Activated CD8-positive, alpha-beta memory T cell treated with anti-CD3 and anti-CD28 coated beads for 4 hours (primary cell): Measurements from ENCODE around the gene PPP6R3.
"Not testable (repeated sequence)": the region's sequence is repeated elsewhere in the genome, so short reads cannot be mapped to it uniquely, and the experiment has no call there.

Source experiments
- DNase-seq, 2 donors: peaks; one replicate each; pipeline ENCODE4 v3.0.0-alpha.2; 2020; ENCODE audit warnings: low read depth in 2 of 2

The PPP6R3 gene

DNA sequence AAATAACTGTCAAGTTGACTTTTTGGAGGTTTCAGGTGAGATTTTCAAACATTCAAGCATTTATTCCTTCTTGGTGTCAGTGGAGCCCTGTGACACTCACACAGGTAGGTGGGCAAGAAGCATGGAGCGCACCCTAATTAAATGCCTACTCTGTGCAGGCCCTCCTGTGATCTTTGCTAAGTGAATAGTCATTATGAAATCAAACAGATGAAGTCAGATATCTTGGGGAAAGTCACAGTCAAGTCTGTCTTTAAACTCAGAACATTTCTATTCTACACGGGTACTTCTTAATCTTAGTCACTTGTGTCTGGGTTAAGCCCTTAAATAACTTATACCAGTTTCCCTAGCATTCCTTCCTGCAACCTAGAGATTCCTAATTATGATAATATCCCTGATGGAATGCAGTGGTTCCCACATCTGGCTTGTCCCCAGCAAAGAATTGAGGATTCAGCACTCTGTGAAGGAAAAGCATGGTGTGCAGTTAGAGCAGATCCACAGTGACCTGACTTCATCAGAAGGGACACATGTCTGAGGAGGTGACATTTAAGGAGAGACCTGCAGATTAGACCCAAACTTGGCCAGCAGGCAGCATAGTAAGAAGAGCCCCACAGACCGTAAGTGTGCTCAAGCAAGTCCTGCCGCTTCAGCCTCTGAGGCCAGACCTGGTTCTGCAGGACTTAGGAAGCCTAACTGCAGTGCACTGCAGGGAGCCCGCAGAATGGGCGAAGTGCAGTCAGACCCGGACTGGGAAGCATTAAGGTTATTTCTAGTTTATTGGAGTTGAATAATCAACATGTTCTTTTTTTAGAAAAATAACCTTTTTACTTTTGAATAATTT lies 138.5 kb downstream of the PPP6R3 start:
- no peak for DNase-seq

GRCh38 chr11:68601147-68601546 lies 140.6 kb downstream of the PPP6R3 start:
- DNase-seq, result no peak

- DNase-seq, result no peak
These were observed 149.2 kb downstream of the PPP6R3 start for GRCh38 chr11:68609761-68610160.

- DNase-seq, result no peak
These were observed 150.0 kb downstream of the PPP6R3 start for GRCh38 chr11:68610452-68611116.

- no peak for DNase-seq
These were observed 155.1 kb downstream of the PPP6R3 start for GRCh38 chr11:68615657-68616056.

DNA sequence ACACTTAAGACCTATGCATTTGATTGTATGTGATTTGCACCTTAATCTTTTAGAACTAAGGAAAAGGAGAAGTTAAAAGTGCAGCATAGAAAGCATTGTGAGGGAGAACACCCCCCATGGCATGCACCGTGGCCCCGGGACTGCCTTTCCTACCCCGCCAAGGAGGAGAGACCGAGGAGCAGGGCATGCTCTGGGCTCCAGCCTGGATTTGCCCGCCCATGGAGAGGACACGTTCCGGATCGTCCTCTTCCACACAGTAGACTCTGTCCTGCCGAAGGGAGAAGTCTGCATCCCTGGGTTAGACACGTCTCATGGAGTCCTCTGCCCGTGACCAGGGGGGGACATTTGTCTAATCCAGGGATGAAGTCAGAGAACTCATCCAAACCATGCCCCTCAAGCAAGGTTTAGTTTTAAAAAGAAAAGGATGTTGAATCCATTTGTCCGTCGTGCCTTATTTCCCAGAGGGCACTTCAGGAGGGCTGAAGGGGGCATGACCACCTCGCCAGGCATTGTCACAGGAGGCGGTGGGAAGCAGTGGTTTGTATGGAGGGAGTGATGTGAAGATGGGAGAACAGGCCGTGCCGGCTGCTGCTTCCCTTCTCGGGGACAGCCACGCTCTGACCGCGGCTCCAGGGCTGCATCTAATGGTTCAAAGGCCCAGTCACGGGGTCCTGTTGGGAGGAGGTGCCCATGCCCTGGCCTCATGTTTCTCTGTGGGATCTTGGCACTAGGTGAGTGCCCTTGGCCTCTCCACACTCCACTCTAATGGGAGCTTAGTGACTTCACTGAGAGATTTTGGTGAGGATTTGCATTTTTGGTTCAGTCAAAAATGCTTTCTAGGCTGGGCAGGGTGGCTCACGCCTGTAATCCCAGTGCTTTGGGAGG lies 157.6 kb downstream of the PPP6R3 start:
- DNase-seq, result no peak

GRCh38 chr11:68621826-68622225 lies 161.3 kb downstream of the PPP6R3 start:
- DNase-seq, result no peak

DNA sequence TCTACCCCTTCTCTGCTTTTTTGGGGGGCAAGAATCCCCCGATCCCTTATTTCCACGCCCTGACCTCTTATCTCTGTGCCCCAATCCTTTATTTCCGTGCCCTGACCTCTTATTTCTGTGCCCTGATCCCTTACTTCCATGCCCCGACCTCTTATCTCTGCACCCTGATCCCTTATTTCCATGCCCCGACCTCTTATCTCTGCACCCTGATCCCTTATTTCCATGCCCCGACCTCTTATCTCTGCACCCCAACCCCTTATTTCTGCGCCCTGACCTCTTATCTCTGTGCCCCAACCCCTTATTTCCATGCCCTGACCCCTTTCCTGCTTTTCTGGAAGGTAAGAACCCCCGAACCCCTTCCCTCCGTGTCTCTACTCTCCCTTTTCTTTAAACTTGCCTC lies 163.2 kb downstream of the PPP6R3 start:
- not testable (repeated sequence) for DNase-seq

DNA sequence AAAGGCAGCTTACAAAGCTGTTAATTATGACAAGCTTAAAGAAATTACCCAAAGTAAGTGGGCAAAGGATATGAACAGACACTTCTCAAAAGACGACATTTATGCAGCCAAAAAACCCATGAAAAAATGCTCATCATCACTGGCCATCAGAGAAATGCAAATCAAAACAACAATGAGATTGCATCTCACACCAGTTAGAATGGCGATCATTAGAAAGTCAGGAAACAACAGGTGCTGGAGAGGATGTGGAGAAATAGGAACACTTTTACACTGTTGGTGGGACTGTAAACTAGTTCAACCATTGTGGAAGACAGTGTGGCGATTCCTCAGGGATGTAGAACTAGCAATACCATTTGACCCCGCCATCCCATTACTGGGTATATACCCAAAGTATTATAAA lies 164.5 kb downstream of the PPP6R3 start:
- DNase-seq, result not testable (repeated sequence)

- DNase-seq, result not testable (repeated sequence)
These were observed 165.7 kb downstream of the PPP6R3 start for GRCh38 chr11:68626236-68626635.

DNA sequence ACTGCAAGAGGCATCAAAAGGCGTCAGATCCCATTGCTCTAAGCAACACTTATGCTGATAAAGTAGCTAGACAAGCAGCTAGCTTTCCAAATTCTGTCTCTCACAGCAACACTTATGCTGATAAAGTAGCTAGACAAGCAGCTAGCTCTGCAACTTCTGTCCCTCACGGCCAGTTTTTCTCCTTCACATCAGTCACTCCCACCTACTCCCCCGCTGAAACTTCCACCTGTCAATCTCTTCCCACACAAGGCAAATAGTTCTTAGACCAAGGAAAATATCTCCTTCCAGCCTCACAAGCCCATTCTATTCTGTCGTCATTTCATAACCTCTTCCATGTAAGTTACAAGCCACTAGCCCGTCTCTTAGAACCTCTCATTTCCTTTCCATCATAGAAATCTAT lies 168.3 kb downstream of the PPP6R3 start:
- DNase-seq, result not testable (repeated sequence)

- not testable (repeated sequence) for DNase-seq
These were observed 171.8 kb downstream of the PPP6R3 start for GRCh38 chr11:68632375-68632774.

- no peak for DNase-seq
These were observed 172.2 kb downstream of the PPP6R3 start for GRCh38 chr11:68632802-68633201.

- not testable (repeated sequence) for DNase-seq
These were observed 174.1 kb downstream of the PPP6R3 start for GRCh38 chr11:68634606-68635005.

DNA sequence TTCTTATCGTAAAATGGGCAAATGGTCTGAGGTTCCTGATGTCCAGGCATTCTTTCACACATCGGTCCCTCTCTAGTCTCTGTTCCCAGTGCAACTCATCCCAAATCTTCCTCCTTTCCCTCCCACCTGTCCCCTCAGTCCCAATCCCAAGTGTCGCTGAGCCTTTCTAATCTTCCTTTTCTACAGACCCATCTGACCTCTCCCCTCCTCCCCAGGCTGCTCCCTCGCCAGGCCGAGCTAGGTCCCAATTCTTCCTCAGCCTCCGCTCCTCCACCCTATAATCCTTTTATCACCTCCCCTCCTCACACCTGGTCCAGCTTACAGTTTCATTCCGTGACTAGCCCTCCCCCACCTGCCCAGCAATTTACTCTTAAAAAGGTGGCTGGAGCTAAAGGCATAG lies 174.6 kb downstream of the PPP6R3 start:
- not testable (repeated sequence) for DNase-seq

DNA sequence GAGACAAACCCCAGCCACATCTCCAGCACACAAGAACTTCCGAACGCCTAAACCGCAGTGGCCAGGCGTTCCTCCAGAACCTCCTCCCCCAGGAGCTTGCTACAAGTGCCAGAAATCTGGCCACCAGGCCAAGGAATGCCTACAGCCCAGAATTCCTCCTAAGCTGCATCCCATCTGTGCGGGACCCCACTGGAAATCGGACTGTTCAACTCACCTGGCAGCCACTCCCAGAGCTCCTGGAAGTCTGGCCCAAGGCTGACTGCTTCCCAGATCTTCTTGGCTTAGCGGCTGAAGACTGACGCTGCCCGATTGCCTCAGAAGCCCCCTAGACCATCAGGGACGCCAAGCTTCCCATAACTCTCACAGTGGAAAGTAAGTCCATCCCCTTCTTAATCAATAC lies 175.3 kb downstream of the PPP6R3 start:
- not testable (repeated sequence) for DNase-seq

GRCh38 chr11:68639322-68639721 lies 178.8 kb downstream of the PPP6R3 start:
- not testable (repeated sequence) for DNase-seq

- DNase-seq, result no peak
These were observed 181.3 kb downstream of the PPP6R3 start for GRCh38 chr11:68641880-68642279.

DNA sequence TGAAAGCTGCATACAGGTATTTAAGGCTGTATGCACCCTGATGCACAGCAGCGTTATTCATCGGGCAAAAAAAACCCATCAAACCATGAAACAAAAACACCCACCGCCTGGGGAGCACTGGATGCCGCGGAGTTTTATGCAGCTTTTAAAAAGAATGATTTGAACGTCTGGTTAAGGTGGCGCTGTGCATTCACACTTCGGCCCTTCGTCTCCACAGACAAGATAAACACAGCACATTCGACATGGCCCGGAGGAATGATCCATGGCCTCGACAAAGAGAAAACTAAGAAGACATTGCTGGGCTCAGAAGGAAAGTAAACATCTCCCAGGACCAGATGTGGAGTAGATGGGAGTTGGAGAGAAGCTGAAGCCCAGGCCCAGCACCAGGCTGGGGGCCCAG lies 183.0 kb downstream of the PPP6R3 start:
- DNase-seq, result no peak

DNA sequence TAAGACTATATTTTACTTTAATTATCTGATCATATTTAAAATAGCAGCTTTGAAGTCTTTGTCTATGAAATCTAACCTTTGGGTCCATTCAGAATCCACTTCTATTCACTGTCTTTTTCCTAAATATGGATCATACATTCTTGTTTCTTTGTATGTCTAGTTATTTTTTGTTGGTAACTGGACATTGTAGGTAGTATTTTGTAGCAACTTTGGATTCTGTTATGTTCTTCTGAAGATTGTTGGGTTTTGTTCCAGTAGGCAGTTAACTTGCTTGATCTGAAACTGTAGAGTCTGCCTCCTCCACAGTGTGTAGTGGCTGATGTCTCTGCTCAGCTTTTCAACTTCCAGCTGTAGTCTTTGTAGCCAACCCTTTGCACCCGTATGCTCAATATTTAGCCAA lies 186.3 kb downstream of the PPP6R3 start:
- DNase-seq, result no peak

- DNase-seq, result no peak
These were observed 189.5 kb downstream of the PPP6R3 start for GRCh38 chr11:68649851-68650555.

DNA sequence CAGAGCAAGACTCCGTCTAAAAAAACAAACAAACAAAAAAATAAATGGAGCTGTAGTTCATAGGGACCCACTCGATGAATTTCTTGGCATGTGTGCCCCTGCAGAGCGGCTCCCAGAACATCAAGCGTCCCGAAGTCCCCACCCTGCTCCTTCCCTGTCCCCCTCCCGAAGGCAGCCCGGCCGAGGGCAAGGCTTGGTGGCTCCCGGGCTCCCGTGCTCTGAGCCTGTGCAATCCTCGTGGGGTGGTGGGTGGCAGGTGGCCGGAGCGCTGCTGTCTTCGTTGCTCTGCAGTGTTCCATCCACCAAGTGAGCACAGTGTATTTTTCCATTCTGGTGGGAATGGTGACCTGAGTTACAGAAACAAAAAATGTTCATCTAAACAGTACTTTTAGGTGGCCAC lies 190.2 kb downstream of the PPP6R3 start:
- DNase-seq, result no peak
